Breast epithelium (tissue), 4 donors: ENCODE results near the gene SDK2. TPM values are rescaled to one million over a fixed set of nuclear protein-coding genes. Genes with fewer than 3 reads are reported as not detected.
"Not testable (repeated sequence)": the region's sequence is repeated elsewhere in the genome, so short reads cannot be mapped to it uniquely, and the experiment has no call there.

Source experiments
- DNase-seq, 2 donors: peaks; one replicate each; pipeline ENCODE4 v3.0.0-alpha.2; 2019; ENCODE audit warnings: low spot score in 2 of 2
- H3K27ac ChIP-seq, 2 donors: fragments of 200-600 bp; sonication (generic) in 1 of 2; one replicate each; pipeline ENCODE4 v1.5.1; 2016 to 2019; ENCODE audit warnings: mild to moderate bottlenecking in 1 of 2
- H3K27me3 ChIP-seq, 2 donors: fragments of 200-600 bp; sonication (generic) in 1 of 2; one replicate each; pipeline versions ENCODE4 v1.5.1 to v1.6.0; 2017 to 2019; ENCODE audit warnings: control low read depth in 1 of 2, mild to moderate bottlenecking in 1 of 2
- H3K36me3 ChIP-seq: fragments of 200-600 bp; one replicate; pipeline ENCODE4 v1.5.1; 2019
- H3K4me1 ChIP-seq, 2 donors: fragments of 200-600 bp; sonication (generic); one replicate each; pipeline ENCODE4 v1.5.1; 2016 to 2019; ENCODE audit warnings: control low read depth in 1 of 2
- H3K4me3 ChIP-seq, 3 donors: fragments of 200-600 bp; sonication (generic); 1 replicate in 2 of 3; 2 replicates in 1 of 3; pipeline ENCODE4 v1.5.1; 2016 to 2019; ENCODE audit warnings: mild to moderate bottlenecking in 3 of 3, moderate library complexity in 2 of 3
- H3K9me3 ChIP-seq, 2 donors: fragments of 200-600 bp; sonication (generic) in 1 of 2; one replicate each; pipeline ENCODE4 v1.5.1; 2016 to 2019; ENCODE audit warnings: control low read depth in 1 of 2
- CTCF ChIP-seq, 3 donors: fragments of 450-650 bp; IDR thresholded peaks; one replicate each; pipeline ENCODE4 v1.5.1; 2016 to 2017; ENCODE audit warnings: antibody characterized with exemption in 3 of 3, mild to moderate bottlenecking in 3 of 3, moderate library complexity in 3 of 3
- POLR2A ChIP-seq: fragments of 450-650 bp; IDR thresholded peaks from one replicate; pipeline ENCODE4 v1.6.1; 2016; ENCODE audit warnings: antibody characterized with exemption, mild to moderate bottlenecking, moderate library complexity
- POLR2AphosphoS5 ChIP-seq, 3 donors: sonication (generic); formaldehyde crosslinking; IDR thresholded peaks; one replicate each; pipeline ENCODE4 v1.6.1; 2017; ENCODE audit warnings: antibody characterized with exemption in 3 of 3
- intact Hi-C: fragments of 100-400 bp; cut with DNase I; formaldehyde crosslinking; loops from one replicate; pipeline ENCODE4 v1.15.1; 2023; ENCODE audit warnings: low total_unique reads
- total RNA-seq, 3 donors: library from RNA; depleted of rRNA; stranded (reverse); fragments of >200 nt; gene quantifications; one replicate each; pipeline ENCODE4 v1.1.0, GENCODE V29; 2016

SDK2 gene
- total RNA-seq, 3 donors from 2014 or later, result 0.16 to 2.9 (median 2.6) TPM

- Histone ChIP-seq H3K27me3 (no peaks in the 10 kb centered on the region), H3K36me3 (no peaks in the 10 kb centered on the region), H3K4me3 (no peak overlapping the region), H3K27ac (no peak overlapping the region), H3K9me3 (no peaks in the 10 kb centered on the region), H3K4me1 (no peaks in the 10 kb centered on the region)
- no peak for TF ChIP-seq POLR2AphosphoS5 (IDR thresholded peaks at IDR 0.05)
- TF ChIP-seq CTCF (IDR thresholded peaks at IDR 0.05), result no peak
- TF ChIP-seq POLR2A, result no peak
- no peak for DNase-seq
- intact Hi-C loops, result no loop called here
Observed at GRCh38 chr17:73462823-73463222, 181.4 kb downstream of the SDK2 start.

- no peaks in the 10 kb centered on the region for H3K27me3 ChIP-seq
- H3K4me3 ChIP-seq, result no peak overlapping the region
- intact Hi-C loops, result no loop called here
- no peaks in the 10 kb centered on the region for H3K4me1 ChIP-seq
- no peaks in the 10 kb centered on the region for H3K36me3 ChIP-seq
- H3K27ac ChIP-seq, result no peak overlapping the region
- TF ChIP-seq POLR2A (no peak), POLR2AphosphoS5 (IDR thresholded peaks at IDR 0.05) (no peak), CTCF (IDR thresholded peaks at IDR 0.05) (no peak)
- no peaks in the 10 kb centered on the region for H3K9me3 ChIP-seq
- DNase-seq, result no peak
Observed at GRCh38 chr17:73459980-73460379, 184.3 kb downstream of the SDK2 start.

GRCh38 chr17:73455767-73456166, 188.5 kb downstream of the SDK2 start:
- no peaks in the 10 kb centered on the region for H3K4me1 ChIP-seq
- no peak overlapping the region for H3K27ac ChIP-seq

GRCh38 chr17:73455050-73455687, 189.1 kb downstream of the SDK2 start:
- peak; percentile 25 to 73 for DNase-seq

More at GRCh38 chr17:73455767-73456166, 188.5 kb downstream of the SDK2 start:
- TF ChIP-seq CTCF (IDR thresholded peaks at IDR 0.05), result no peak
- Histone ChIP-seq H3K27me3 (no peaks in the 10 kb centered on the region), H3K4me3 (no peak overlapping the region), H3K9me3 (peaks cover 0 to 5% of the 10 kb centered on the region in 2 donors), H3K36me3 (no peaks in the 10 kb centered on the region)
- DNase-seq, result no peak
- intact Hi-C loops, result no loop called here

GRCh38 chr17:73453494-73453893, 190.8 kb downstream of the SDK2 start:
- H3K4me1 ChIP-seq, intact Hi-C loops, H3K27ac ChIP-seq, H3K4me3 ChIP-seq, H3K36me3 ChIP-seq, DNase-seq, H3K9me3 ChIP-seq, H3K27me3 ChIP-seq: not testable (repeated sequence)

More at GRCh38 chr17:73455050-73455687, 189.1 kb downstream of the SDK2 start:
- Histone ChIP-seq H3K36me3 (no peaks in the 10 kb centered on the region), H3K9me3 (peaks cover 0 to 5% of the 10 kb centered on the region in 2 donors), H3K4me3 (no peak overlapping the region), H3K4me1 (no peaks in the 10 kb centered on the region), H3K27me3 (no peaks in the 10 kb centered on the region), H3K27ac (no peak overlapping the region)
- TF ChIP-seq CTCF (IDR thresholded peaks at IDR 0.05) (no peak), POLR2A (no peak), POLR2AphosphoS5 (IDR thresholded peaks at IDR 0.05) (no peak)
- intact Hi-C loops, result no loop called here

- DNase-seq, result no peak
- Histone ChIP-seq H3K4me3 (no peak overlapping the region), H3K36me3 (no peaks in the 10 kb centered on the region), H3K4me1 (no peaks in the 10 kb centered on the region), H3K27me3 (no peaks in the 10 kb centered on the region), H3K9me3 (peaks cover 0 to 5% of the 10 kb centered on the region in 2 donors), H3K27ac (no peak overlapping the region)
- no peak for TF ChIP-seq POLR2A
- TF ChIP-seq CTCF (IDR thresholded peaks at IDR 0.05), result no peak
- no peak for TF ChIP-seq POLR2AphosphoS5 (IDR thresholded peaks at IDR 0.05)
- intact Hi-C loops, result no loop called here
Observed at GRCh38 chr17:73453090-73453489, 191.2 kb downstream of the SDK2 start.
